T-helper 2 cell treated with Interferon-gamma antibody and Interleukin-4, amounts not matched to agents 5 μg/mL and 100 μg/mL, for 36 hours (primary cell): ENCODE measurements around the gene COX15.
"Not testable (repeated sequence)": the region's sequence is repeated elsewhere in the genome, so short reads cannot be mapped to it uniquely, and the experiment has no call there.

ENCODE experiments used
- DNase-seq: peaks from one replicate; pipeline ENCODE4 v3.0.0; 2021; ENCODE audit warnings: low spot score
- H3K27ac Mint-ChIP-seq: one replicate; pipeline ENCODE4 v1.8.0; 2021; ENCODE audit warnings: mild to moderate bottlenecking, mixed read lengths
- H3K27me3 Mint-ChIP-seq: one replicate; pipeline ENCODE4 v1.8.0; 2021; ENCODE audit warnings: low read depth, mixed read lengths
- H3K36me3 Mint-ChIP-seq: one replicate; pipeline ENCODE4 v1.8.0; 2021; ENCODE audit warnings: low read depth, mixed read lengths
- H3K4me1 Mint-ChIP-seq: one replicate; pipeline ENCODE4 v1.8.0; 2021; ENCODE audit warnings: low read depth, mixed read lengths
- H3K4me3 Mint-ChIP-seq: one replicate; pipeline ENCODE4 v1.8.0; 2022; ENCODE audit warnings: mild to moderate bottlenecking, moderate library complexity, mixed read lengths
- H3K9me3 Mint-ChIP-seq: one replicate; pipeline ENCODE4 v1.8.0; 2021; ENCODE audit warnings: mixed read lengths

COX15 gene

DNA sequence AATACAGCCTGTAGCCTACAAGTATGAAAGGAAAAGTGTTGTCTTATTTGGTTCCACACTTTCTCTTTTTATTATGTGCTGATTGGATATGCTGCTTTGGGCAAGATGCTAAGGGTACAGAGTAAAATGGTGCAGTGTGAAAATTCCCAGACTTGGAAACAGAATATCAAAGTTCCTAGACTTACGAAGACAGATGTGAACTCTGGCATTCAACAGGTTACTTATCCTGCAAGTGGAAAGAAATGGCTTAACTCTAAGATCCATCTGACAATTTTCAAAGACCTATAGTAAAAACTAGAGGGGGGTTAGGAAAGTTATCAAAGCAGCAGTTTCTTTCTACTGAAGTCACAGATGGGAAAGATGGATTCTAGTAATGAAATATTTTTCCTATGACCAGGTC, 24.2 kb upstream of the COX15 start:
- Mint-ChIP-seq H3K36me3 (peaks cover 61% of the 10 kb centered on the region), H3K4me1 (no peaks in the 10 kb centered on the region), H3K27ac (no peak overlapping the region), H3K27me3 (no peaks in the 10 kb centered on the region), H3K9me3 (no peaks in the 10 kb centered on the region), H3K4me3 (no peak overlapping the region)
- DNase-seq, result no peak

DNA sequence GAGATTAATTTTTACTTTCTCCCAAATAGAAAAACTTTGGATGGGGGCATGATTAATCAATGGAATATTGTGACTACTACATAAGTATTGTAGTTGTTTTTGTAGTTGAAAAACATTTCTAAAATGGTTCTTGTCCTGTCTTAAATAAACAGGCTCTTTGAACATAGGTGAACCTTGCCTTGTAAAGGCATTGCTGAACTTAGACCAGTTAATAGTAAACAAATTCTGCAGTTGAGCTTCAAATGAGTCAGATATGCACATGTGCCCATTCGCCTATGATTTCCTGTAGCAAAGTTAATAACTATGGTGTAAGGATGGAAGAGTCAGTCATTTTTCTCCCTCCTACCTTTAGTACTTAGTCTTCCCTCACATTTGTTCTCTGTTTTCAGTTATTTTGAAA, 22.7 kb upstream of the COX15 start:
- no peak overlapping the region for H3K4me3 Mint-ChIP-seq
- H3K36me3 Mint-ChIP-seq, result peaks cover 62% of the 10 kb centered on the region
- no peak for DNase-seq

DNA sequence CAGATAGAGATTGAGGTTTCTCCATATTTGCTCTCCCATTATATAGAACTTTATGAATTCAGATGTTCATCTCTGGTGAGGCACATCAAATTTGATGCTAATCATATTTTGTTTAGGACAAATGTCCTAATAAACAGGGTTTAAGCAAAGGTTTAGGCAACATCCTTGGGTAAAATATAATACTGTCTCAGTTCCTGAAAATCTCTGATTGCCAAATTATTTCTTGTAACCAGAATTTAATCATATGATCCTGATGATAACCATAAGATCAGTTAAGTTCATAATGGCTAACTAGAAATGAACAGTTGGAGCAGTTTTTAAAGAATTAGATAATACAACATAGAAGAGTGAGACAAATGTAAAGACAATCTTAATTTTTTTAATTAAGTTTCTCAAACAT, 18.7 kb upstream of the COX15 start:
- no peak overlapping the region for H3K27ac Mint-ChIP-seq
- no peak overlapping the region for H3K4me3 Mint-ChIP-seq

More for the DNA sequence above, 22.7 kb upstream of the COX15 start:
- Mint-ChIP-seq H3K9me3 (no peaks in the 10 kb centered on the region), H3K4me1 (peaks cover under 1% of the 10 kb centered on the region), H3K27ac (no peak overlapping the region), H3K27me3 (no peaks in the 10 kb centered on the region)

DNA sequence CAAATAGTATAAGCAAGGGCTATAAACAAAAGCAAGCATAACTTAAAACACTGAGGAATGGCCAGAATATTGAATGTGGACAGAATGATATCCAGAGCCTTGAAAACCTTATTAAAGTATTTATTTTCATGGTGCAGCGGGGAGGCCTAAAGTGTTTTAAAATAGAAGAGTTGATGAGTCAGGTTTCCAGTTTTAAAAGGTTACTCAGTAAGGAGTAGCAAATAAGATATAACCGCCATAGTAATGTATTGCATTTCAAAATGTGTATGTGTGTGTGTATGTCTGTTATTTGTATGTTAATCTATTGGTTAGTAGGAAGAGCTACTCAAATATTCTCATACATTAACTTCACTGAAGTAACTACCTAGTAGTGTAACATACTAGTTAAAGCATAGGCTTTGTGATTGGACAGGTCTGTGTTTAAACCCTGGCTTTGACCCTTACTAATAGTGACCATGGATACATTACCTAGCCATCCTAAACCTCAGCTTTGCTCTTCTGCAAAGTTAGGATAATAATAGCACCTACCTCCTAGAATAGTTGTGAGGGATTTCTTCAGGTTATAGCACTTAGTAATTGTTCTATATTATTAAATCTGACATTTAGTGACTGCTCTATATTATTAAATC, 17.0 kb upstream of the COX15 start:
- Mint-ChIP-seq H3K27ac (no peak overlapping the region), H3K4me1 (peaks cover 2% of the 10 kb centered on the region), H3K4me3 (no peak overlapping the region), H3K36me3 (peaks cover 51% of the 10 kb centered on the region), H3K27me3 (no peaks in the 10 kb centered on the region), H3K9me3 (no peaks in the 10 kb centered on the region)
- no peak for DNase-seq

More for the DNA sequence above, 18.7 kb upstream of the COX15 start:
- peaks cover 53% of the 10 kb centered on the region for H3K36me3 Mint-ChIP-seq
- no peak for DNase-seq
- peaks cover 2% of the 10 kb centered on the region for H3K4me1 Mint-ChIP-seq
- H3K9me3 Mint-ChIP-seq, result no peaks in the 10 kb centered on the region
- no peaks in the 10 kb centered on the region for H3K27me3 Mint-ChIP-seq

DNA sequence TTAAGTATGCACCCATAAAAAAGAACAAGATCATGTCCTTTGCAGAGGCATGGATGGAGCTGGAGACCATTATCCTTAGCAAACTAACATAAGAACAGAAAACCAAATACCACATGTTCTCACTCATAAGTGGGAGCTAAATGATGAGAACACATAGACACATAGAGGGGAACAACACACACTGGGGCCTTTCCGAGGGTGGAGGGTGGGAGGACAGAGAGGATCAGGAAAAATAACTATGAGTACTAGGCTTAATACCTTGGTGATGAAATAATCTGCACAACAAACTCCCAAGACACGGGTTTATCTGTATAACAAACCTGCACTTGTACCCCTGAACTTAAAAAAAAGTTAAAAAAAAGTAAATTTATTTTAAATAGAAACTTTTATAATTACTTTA, 14.2 kb upstream of the COX15 start:
- H3K36me3 Mint-ChIP-seq, result peaks cover 62% of the 10 kb centered on the region
- H3K27ac Mint-ChIP-seq, H3K4me1 Mint-ChIP-seq, H3K4me3 Mint-ChIP-seq, H3K27me3 Mint-ChIP-seq, H3K9me3 Mint-ChIP-seq, DNase-seq: not testable (repeated sequence)

DNA sequence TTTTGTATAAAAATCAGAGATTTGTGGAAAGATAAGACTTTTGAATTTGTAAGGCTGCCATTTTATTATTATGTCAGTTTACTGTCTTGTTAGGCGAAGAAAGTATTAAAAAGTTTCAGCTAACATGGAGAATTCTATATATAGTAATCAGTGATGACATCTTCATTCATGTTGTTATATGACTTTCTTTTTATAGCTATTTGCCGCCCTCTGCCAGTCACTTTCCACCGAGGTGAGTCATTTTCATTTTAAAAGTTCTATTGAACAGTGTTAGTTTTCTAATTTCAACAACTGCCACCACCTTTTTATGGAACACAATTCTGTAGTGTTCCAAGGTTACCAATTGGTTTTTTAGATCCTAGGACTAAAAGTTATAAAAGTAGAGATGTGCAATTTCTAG, 11.9 kb upstream of the COX15 start:
- no peak overlapping the region for H3K27ac Mint-ChIP-seq
- H3K4me1 Mint-ChIP-seq, result peaks cover 3% of the 10 kb centered on the region
- no peaks in the 10 kb centered on the region for H3K27me3 Mint-ChIP-seq
- H3K9me3 Mint-ChIP-seq, result peaks cover 21% of the 10 kb centered on the region
- H3K4me3 Mint-ChIP-seq, result no peak overlapping the region
- DNase-seq, result no peak
- peaks cover 73% of the 10 kb centered on the region for H3K36me3 Mint-ChIP-seq

DNA sequence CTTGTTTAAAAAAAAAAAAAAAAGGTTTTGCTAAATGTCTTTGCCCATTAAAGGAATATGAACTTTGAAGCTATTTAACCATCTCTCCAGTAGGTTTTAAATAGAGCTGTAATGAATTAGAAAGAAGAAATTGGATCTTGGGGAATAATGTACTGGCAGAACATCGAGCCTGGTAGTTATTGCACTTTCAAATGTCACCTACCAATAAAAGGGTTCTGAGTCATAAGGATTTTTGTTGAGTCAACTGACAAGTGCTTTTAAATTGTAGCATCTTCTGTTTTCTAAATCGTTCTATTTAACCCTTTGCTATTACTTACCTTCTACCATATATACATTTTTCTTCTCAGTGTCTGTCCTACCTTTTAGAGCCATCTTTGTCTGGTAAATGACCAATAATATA, 10.8 kb upstream of the COX15 start:
- DNase-seq, result no peak
- Mint-ChIP-seq H3K27me3 (no peaks in the 10 kb centered on the region), H3K4me3 (no peak overlapping the region), H3K36me3 (peaks cover 77% of the 10 kb centered on the region), H3K27ac (no peak overlapping the region), H3K4me1 (peaks cover 3% of the 10 kb centered on the region), H3K9me3 (peaks cover 21% of the 10 kb centered on the region)

DNA sequence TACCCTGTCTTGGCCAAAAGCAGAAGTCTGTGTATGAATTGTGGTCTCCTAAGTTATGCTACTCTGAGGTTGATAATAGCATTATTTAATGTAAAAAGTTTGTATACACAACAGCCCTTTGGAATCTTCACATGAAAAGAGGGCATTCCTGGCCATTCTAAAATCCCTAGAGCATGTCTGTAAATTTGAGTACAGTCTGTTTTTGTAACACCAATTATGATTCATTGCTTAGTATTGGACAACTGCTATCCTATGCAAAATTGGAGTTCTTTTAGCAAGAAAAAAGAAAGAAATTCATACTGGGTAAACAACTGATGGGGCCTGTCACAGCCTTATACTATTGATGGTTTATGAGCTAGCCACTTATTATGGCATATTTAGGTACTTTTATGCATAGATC, 10.3 kb upstream of the COX15 start:
- Mint-ChIP-seq H3K4me3 (no peak overlapping the region), H3K9me3 (peaks cover 21% of the 10 kb centered on the region), H3K27ac (no peak overlapping the region), H3K36me3 (peaks cover 80% of the 10 kb centered on the region), H3K27me3 (no peaks in the 10 kb centered on the region), H3K4me1 (peaks cover 6% of the 10 kb centered on the region)
- no peak for DNase-seq

DNA sequence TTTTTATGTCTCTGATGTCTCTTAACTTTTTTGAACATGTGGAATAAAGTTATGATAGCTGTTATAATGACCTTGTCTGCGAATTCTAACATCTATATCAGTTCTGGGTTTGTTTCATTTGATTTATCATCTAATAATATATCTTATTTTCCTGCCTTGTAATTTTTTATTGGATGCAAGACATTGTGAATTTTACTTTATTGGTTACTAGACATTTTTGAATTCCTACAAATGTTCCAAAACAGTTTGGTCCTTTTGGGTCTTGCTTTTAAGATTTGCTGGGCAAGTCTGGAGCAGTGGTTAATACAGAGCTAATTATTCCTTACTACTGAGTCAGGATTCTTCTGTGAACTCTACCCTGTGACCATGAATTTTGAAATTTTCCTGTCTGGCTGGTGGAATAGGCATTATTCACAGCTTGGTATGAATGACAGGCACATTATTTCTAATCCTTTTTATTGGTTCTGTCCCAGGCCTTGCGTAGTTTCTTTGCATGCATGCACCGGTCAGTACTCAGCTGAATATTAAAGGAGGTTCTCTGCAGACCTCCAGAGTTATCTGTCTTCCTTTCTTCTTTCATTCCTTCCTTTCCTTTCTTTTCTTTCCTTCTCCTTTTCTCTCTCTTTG, 9.1 kb upstream of the COX15 start:
- Mint-ChIP-seq H3K9me3 (peaks cover 21% of the 10 kb centered on the region), H3K27me3 (no peaks in the 10 kb centered on the region), H3K27ac (no peak overlapping the region), H3K4me3 (no peak overlapping the region), H3K36me3 (peaks cover 84% of the 10 kb centered on the region), H3K4me1 (peaks cover 10% of the 10 kb centered on the region)
- DNase-seq, result no peak

DNA sequence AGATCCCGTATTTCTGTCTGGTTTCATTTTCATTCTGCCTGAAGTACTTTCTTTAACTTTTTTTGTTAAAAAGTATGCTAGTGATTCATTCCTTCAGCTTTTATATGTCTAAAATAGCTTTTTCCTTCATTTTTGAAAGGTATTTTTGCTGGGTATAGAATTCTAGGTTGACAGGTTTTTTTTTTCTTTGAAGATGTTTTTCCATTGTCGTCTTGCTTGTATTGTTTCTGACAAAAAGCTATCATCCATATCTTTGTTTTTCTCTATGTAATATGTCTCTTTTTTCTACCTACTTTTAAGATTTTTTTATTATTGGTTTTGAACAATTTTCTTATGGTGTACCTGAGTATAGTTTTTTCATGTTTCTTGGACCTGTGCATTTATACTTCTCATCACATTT, 8.3 kb upstream of the COX15 start:
- peaks cover 13% of the 10 kb centered on the region for H3K4me1 Mint-ChIP-seq
- peaks cover 21% of the 10 kb centered on the region for H3K9me3 Mint-ChIP-seq
- no peak overlapping the region for H3K27ac Mint-ChIP-seq
- peaks cover 84% of the 10 kb centered on the region for H3K36me3 Mint-ChIP-seq
- H3K27me3 Mint-ChIP-seq, result no peaks in the 10 kb centered on the region
- no peak for DNase-seq
- H3K4me3 Mint-ChIP-seq, result no peak overlapping the region

DNA sequence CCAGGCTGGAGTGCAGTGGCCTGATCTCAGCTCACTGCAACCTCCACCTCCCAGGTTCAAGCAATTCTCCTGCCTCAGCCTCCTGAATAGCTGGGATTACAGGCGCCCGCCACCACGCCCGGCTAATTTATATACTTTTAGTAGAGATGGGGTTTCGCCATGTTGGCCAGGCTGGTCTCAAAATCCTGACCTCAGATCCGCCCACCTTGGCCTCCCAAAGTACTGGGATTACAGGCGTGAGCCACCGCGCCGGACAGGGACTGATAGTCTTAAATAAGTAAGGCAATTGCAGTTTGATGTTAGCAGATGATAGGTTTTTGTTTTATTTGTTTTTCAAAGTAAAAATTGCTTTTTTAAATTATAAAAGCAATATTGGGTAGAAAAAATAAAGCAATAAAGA, 2.2 kb upstream of the COX15 start:
- not testable (repeated sequence) for H3K4me3 Mint-ChIP-seq, DNase-seq, H3K27ac Mint-ChIP-seq, H3K9me3 Mint-ChIP-seq, H3K27me3 Mint-ChIP-seq
- peaks cover 40% of the 10 kb centered on the region for H3K36me3 Mint-ChIP-seq
- peaks cover 28% of the 10 kb centered on the region for H3K4me1 Mint-ChIP-seq

DNA sequence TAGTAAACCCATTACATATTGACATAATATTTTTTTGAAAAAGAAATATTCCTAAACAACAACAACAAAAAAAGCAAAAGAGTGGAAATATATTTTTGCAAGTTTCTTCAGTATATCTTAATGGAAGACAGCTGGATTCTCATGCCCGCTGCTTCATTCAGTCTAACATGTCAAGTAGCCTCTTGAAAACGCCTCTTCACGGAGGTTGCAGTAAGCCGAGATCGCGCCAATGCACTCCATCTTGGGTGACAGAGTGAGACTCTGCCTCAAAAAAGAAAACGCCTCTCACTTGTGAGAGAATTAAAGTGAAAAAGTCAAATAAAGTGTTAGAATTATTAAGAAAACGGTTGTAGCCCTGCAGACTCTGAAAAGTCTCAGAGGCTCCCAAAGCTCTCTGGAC, 1.4 kb upstream of the COX15 start:
- Mint-ChIP-seq H3K36me3 (peaks cover 37% of the 10 kb centered on the region), H3K27ac (no peak overlapping the region), H3K4me3 (peak overlapping the region; percentile 81), H3K4me1 (peaks cover 28% of the 10 kb centered on the region), H3K9me3 (no peaks in the 10 kb centered on the region), H3K27me3 (no peaks in the 10 kb centered on the region)
- no peak for DNase-seq

DNA sequence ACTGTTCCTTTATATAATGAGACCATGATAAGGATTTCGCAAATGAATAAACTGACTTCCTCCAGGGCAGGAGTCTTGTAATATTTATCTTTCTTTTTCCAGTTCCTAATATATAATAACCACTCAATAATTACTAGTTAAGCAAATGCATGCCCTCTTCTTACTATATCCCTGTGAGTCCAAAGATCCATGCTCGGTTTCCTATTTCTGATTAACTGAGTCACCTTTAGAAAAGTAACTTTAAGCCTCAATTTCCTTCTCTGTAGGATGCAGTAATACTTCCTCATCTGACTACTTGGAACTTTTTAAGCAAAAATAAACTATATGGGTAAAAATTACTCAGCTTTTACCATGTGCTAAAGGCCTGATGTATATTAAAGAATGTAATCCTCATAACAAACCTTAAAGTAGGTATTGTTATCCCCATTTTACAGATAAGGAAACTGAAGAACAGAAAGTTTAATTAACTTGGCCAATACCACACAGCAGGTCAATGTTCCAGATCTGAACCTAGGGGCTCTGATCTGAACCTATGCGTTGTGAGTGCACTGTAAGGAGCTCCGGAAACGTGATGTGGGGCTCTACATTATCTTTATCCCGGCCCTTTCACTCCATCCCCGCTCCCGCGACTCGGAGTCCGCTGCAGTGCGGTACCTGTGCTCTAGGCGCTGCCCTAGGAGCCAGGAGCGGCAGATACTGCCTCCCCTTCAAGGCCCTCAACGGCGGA, 458 bp downstream of the COX15 start:
- no peaks in the 10 kb centered on the region for H3K27me3 Mint-ChIP-seq
- no peak for DNase-seq
- no peaks in the 10 kb centered on the region for H3K9me3 Mint-ChIP-seq
- peaks cover 24% of the 10 kb centered on the region for H3K4me1 Mint-ChIP-seq
- H3K36me3 Mint-ChIP-seq, result peaks cover 34% of the 10 kb centered on the region
- H3K4me3 Mint-ChIP-seq, result peak overlapping the region; percentile 100
- H3K27ac Mint-ChIP-seq, result peak overlapping the region; percentile 100

DNA sequence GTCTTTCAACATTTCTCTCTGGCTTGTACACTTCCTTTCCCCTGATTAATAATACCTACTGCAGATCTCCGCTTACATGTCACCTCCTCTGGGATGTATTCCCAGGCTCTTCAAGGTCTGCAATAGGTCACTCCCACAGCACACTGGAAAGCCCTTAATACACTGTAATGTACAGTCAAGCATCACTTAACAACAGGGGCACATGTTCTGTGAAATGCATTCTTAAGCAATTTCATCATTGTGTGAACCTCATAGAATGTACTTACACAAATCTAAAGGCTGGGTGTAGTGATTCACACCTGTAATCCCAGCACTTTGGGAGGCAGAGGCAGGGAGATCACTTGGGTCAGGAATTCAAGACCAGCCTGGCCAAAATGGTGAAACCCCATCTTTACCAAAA, 1.9 kb downstream of the COX15 start:
- DNase-seq, result no peak
- Mint-ChIP-seq H3K27ac (no peak overlapping the region), H3K4me3 (no peak overlapping the region), H3K27me3 (no peaks in the 10 kb centered on the region), H3K4me1 (peaks cover 16% of the 10 kb centered on the region), H3K36me3 (peaks cover 31% of the 10 kb centered on the region), H3K9me3 (no peaks in the 10 kb centered on the region)
